ENCODE data around the gene CD164L2.
"Not testable (repeated sequence)": the region's sequence is repeated elsewhere in the genome, so short reads cannot be mapped to it uniquely, and the experiment has no call there.

DNA sequence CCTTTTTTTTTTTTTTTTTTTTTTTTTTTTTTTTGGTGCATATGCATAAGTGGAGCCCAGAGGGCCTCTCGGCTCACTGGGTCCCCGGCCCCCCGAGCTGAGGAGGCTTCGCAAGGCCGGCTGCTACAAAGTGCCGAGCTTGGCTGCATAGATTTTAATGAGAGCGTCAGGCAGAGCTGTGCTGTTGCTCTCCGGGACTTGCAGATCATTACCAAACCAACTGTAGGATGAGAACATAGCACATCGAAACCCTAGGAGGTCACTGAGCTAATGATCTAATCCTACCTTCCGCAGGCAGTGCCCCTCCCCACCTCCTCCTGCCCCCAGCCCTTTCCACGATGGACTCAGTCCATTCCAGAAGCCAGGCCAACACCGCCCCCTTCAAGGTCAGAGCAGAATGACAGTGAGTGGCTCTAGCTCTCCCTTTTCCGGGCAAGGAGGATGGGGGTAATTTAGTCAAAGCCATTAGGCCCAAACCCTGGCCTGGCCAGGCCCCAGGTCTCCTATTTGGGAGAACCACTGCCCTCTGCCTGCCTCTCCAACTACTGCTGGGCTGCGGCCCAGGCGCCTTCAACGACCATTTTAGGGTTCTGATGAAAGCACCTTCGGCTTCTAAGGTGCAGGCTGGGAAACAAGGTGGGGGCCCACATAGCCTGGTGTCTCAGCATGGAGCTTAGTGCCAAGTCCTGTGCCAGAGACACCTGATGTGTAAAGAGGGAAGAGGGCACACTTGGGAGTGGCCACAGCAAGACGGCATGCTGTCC is 22.6 kb upstream of the CD164L2 start:
- not testable (repeated sequence) for TF ChIP-seq ZNF70 (CRISPR knock-in tag; IDR thresholded peaks at IDR 0.05); PPARA (CRISPR knock-in tag; IDR thresholded peaks at IDR 0.05; ENCODE audit: borderline replicate concordance); ZNF565 (CRISPR knock-in tag; conservative IDR thresholded peaks at IDR 0.05; ENCODE audit: low read depth); ZNF8 (CRISPR knock-in tag; IDR thresholded peaks at IDR 0.05); RARB (CRISPR knock-in tag; IDR thresholded peaks at IDR 0.05); ZFP30 (CRISPR knock-in tag; IDR thresholded peaks at IDR 0.05); GLIS3 (CRISPR knock-in tag; IDR thresholded peaks at IDR 0.05); TCF4 (CRISPR knock-in tag; IDR thresholded peaks at IDR 0.05; ENCODE audit: borderline replicate concordance); ZFP3 (CRISPR knock-in tag; IDR thresholded peaks at IDR 0.05)
- TF ChIP-seq, protein P1, sequence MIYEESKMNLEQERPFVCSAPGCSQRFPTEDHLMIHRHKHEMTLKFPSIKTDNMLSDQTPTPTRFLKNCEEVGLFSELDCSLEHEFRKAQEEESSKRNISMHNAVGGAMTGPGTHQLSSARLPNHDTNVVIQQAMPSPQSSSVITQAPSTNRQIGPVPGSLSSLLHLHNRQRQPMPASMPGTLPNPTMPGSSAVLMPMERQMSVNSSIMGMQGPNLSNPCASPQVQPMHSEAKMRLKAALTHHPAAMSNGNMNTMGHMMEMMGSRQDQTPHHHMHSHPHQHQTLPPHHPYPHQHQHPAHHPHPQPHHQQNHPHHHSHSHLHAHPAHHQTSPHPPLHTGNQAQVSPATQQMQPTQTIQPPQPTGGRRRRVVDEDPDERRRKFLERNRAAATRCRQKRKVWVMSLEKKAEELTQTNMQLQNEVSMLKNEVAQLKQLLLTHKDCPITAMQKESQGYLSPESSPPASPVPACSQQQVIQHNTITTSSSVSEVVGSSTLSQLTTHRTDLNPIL (CRISPR knock-in tag; IDR thresholded peaks at IDR 0.05; ENCODE audit: low read depth), result not testable (repeated sequence)
